Amniotic epithelial cell (primary cell): ENCODE results near the gene SLC26A5.
"Not testable (repeated sequence)": the region's sequence is repeated elsewhere in the genome, so short reads cannot be mapped to it uniquely, and the experiment has no call there.

Source experiments
- DNase-seq: peaks from one replicate; pipeline ENCODE4 v3.0.0-alpha.2; 2010; ENCODE audit warnings: low read depth

Gene SLC26A5

DNA sequence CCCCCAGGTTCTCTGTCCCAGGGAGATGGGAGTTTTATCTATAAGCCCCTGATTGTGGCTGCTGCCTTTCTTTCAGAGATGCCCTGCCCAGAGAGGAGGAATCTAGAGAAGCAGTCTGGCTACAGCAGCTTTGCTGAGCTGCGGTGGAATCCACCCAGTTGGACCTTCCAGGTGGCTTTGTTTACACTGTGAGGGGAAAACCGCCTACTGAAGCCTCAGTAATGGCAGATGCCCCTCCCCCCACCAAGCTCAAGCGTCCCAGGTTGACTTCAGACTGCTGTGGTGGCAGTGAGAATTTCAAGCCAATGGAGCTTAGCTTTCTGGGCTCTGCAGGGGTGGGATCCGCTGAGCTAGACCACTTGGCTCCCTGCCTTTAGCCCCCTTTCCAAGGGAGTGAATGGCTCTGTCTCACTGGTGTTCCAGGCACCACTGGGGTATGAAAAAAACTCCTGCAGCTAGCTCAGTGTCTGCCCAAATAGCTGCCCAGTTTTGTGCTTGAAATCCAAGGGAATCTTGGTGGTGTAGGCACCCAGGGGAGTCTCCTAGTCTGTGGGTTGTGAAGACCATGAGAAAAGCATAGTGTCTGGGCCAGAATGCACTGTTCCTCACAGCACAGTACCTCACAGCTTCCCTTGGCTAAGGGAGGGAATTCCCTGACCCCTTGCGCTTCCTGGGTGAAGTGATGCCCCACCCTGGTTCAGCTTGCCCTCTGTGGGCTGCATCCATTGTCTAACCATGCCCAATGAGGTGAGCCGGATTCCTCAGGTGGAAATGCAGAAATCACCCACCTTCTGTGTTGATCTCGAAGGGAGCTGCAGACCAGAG, 40.0 kb downstream of the SLC26A5 start:
- DNase-seq = not testable (repeated sequence)

DNA sequence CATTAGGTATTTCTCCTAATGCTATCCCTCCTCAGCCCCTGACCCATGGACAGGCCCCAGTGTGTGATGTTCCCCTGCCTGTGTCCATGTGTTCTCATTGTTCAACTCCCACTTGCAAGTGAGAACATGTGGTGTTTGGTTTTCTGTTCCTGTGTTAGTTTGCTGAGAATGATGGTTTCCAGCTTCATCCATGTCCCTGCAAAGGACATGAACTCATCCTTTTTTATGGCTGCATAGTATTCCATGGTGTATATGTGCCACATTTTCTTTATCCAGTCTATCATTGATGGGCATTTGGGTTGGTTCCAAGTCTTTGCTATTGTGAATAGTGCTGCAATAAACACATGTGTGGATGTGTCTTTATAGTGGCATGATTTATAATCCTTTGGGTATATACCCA, 46.3 kb downstream of the SLC26A5 start:
- not testable (repeated sequence) for DNase-seq

- no peak for DNase-seq
Measured at GRCh38 chr7:103398483-103399127, 47.4 kb downstream of the SLC26A5 start.

DNA sequence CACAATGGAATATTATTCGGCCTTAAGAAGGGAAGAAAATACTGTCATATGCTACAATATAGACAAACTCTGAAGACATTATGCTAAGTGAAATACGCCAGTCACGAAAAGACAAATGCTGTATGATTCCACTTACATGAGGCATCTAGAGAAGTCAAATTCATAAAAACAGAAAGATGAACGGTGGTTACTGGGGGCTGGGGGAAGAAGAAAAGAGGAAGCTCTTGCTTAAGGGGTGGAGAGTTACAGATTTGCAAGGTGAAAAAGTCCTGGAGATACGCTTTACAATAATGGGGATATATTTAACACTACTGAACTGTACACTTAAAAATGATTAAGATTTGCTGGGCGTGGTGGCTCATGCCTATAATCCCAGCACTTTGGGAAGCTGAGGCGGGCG, 49.5 kb downstream of the SLC26A5 start:
- no peak for DNase-seq

- no peak for DNase-seq
Measured at GRCh38 chr7:103395071-103395470, 50.9 kb downstream of the SLC26A5 start.

- DNase-seq = no peak
Measured at GRCh38 chr7:103394566-103394965, 51.4 kb downstream of the SLC26A5 start.

DNA sequence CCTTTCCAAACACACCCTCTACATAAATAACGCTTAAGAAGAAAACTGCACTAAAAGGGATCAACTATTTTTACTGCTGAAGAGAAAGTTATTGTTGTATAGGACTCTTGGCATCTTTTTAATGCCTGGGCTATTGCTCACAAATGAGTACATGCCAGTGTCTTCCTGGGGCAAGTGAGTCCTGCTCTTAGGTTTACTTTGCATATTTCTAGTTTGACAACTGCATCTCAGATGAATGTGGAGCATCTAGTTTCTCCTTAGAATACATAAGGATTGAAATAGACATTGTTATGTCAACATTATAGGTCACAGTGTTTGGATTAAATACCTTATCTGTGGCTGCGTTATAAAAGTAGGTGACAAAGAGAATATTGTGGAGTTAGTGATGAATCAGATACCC, 54.0 kb downstream of the SLC26A5 start:
- DNase-seq = no peak

- DNase-seq = no peak
Measured at GRCh38 chr7:103391150-103391549, 54.9 kb downstream of the SLC26A5 start.

DNA sequence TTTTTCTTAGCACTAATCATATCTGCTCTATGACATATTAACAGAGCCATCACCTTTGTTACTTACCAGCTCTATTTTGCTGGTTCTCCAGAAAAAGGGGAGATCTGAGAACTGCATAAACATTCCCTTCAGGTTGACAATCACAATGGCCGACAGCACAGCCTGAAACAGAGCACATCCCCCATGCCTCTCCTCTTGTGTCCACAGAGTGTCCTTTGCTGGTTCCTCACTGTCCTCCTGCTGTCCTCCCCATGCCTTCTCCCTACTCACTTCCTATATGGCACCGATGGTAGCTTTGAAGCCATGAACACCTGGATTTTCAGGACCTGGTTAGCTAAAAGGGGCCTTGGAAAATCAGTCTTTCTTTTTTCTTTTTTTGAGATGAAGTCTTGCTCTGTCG, 56.7 kb downstream of the SLC26A5 start:
- DNase-seq = no peak

- no peak for DNase-seq
Measured at GRCh38 chr7:103388469-103389140, 57.4 kb downstream of the SLC26A5 start.

DNA sequence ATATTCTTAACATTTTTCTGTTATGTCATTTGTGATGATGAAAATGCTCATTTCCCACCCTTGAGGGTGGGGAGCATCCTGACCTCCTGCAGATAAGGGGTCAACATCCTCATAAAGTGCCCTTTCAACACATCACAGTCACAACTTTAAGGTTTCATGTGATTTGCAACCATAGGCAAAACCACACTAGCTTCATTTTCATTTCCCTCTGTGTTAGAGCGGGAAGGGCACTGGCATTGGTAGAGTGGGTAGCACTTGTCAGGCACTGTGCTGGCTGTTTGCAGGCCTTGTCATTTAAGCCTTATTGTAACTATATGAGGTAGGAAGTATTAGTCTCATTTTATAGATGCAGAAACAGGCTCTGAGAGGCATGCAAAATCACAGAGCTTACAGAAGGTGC, 58.8 kb downstream of the SLC26A5 start:
- no peak for DNase-seq

- no peak for DNase-seq
Measured at GRCh38 chr7:103382032-103382402, 64.0 kb downstream of the SLC26A5 start.

DNA sequence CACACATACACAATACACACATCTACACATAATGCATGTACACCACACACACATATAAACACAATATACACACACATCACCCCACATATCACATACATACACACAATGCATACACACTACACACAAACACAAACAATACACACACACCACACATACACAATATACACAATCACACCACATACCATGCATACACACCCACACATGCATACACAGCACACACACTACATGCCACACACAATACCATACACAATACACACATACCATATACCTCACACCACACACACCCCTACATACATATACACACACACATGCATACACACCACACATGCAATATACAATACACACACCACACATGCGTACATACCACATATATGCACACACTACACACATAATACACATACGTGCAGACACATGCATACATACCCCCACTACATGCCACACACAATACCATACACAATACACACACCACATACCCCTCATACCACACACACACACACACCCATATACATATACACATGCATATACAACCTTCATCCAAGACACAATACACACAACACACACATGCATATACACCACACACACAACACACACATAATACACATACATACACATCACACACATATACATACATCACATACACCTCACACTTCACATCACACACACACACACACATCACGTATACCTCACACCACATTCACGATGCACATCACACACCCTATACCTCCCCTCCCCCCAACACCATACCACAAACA, 64.6 kb downstream of the SLC26A5 start:
- DNase-seq = no peak

GRCh38 chr7:103380395-103381191, 65.4 kb downstream of the SLC26A5 start:
- DNase-seq = peak; percentile 54

GRCh38 chr7:103379270-103379975, 66.6 kb downstream of the SLC26A5 start:
- no peak for DNase-seq

- DNase-seq = no peak
Measured at GRCh38 chr7:103373866-103374643, 72.0 kb downstream of the SLC26A5 start.

- no peak for DNase-seq
Measured at GRCh38 chr7:103369432-103369831, 76.6 kb downstream of the SLC26A5 start.

DNA sequence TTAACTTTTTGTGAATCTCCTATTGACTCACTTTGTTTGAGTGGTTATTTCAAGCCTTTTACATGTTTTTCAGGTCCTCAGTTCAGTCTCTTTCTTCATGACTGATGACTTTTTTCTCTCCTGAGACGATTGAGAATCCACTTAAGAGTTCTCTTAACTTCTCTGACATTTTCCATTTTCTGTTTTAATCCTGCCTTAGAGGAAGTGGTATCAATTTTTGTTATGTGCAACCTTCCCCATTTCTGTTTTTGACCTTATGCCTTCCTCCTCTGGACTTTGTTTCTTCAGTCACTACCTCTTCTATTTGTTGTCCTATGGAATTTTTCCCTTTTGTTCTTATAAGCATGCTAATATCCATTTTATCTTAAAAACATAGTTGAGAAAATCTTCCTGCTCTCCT, 96.2 kb downstream of the SLC26A5 start:
- DNase-seq = no peak

GRCh38 chr7:103348959-103349358, 97.0 kb downstream of the SLC26A5 start:
- DNase-seq = no peak

GRCh38 chr7:103348452-103348851, 97.6 kb downstream of the SLC26A5 start:
- no peak for DNase-seq
